HEK293 (cell line): ENCODE results near the gene FOXD1.

ENCODE experiments used
- CTCF ChIA-PET: fragments of 350-600 bp; formaldehyde crosslinking; extraction: SDS; loops from one replicate; lab custom pipeline; 2021; ENCODE audit warnings: antibody characterized with exemption; lab: Yijun Ruan, JAX
- POLR2A ChIA-PET: fragments of 300-600 bp; formaldehyde crosslinking; extraction: SDS; loops from one replicate; lab custom pipeline; 2020; ENCODE audit warnings: antibody characterized with exemption, inconsistent platforms; lab: Yijun Ruan, JAX
- H3K27ac ChIP-seq: fragments of 200-500 bp; sonication (Bioruptor generic); 2 replicates; pipeline ENCODE4 v1.5.1; 2014; ENCODE audit warnings: low read depth, low read length, control low read depth, inconsistent platforms; ENCODE audit errors: extremely low read depth
- H3K36me3 ChIP-seq, 2 experiments: fragments of 200-500 bp in 1 of 2; sonication (Bioruptor generic) in 1 of 2; 1 replicate in 1 of 2; 2 replicates in 1 of 2; pipeline ENCODE4 v1.5.1; 2014 to 2017; ENCODE audit warnings: inconsistent platforms in 2 of 2, low read length in 2 of 2; ENCODE audit not compliant: control insufficient read depth in 2 of 2, insufficient read depth in 1 of 2
- H3K4me1 ChIP-seq: fragments of 200-500 bp; sonication (Bioruptor generic); 2 replicates; pipeline ENCODE4 v1.5.1; 2014; ENCODE audit warnings: mild to moderate bottlenecking, low read length, inconsistent platforms; ENCODE audit not compliant: control insufficient read depth, insufficient read depth
- H3K4me3 ChIP-seq: 2 replicates; pipeline ENCODE4 v1.5.1; 2011; ENCODE audit warnings: low read depth, mild to moderate bottlenecking, control low read depth, low read length, moderate library complexity
- H3K9me3 ChIP-seq: fragments of 200-500 bp; sonication (Bioruptor generic); 2 replicates; pipeline ENCODE4 v1.5.1; 2014; ENCODE audit warnings: low read depth, low read length, inconsistent platforms; ENCODE audit not compliant: control insufficient read depth, insufficient read depth
- BCL6B ChIP-seq: fragments of 450-650 bp; formaldehyde crosslinking; IDR thresholded peaks from 2 replicates; pipeline ENCODE4 v1.5.1; 2017; ENCODE audit warnings: missing biosample characterization, missing genetic modification characterization
- GFI1B ChIP-seq: fragments of 450-650 bp; formaldehyde crosslinking; IDR thresholded peaks from 2 replicates; pipeline ENCODE4 v1.5.1; 2016; ENCODE audit warnings: missing biosample characterization, missing genetic modification characterization
- PATZ1 ChIP-seq: fragments of 450-650 bp; formaldehyde crosslinking; IDR thresholded peaks from 2 replicates; pipeline ENCODE4 v1.5.1; 2016; ENCODE audit warnings: missing biosample characterization, missing genetic modification characterization
- PRDM6 ChIP-seq: fragments of 450-650 bp; formaldehyde crosslinking; IDR thresholded peaks from 2 replicates; pipeline ENCODE4 v1.5.1; 2017; ENCODE audit warnings: missing biosample characterization, missing genetic modification characterization
- ZBTB6 ChIP-seq: fragments of 450-650 bp; formaldehyde crosslinking; IDR thresholded peaks from 2 replicates; pipeline ENCODE4 v1.5.1; 2017; ENCODE audit warnings: missing biosample characterization, missing genetic modification characterization
- ZNF146 ChIP-seq: fragments of 450-650 bp; formaldehyde crosslinking; IDR thresholded peaks from 2 replicates; pipeline ENCODE4 v1.5.1; 2016; ENCODE audit warnings: missing biosample characterization, missing genetic modification characterization
- ZNF169 ChIP-seq: fragments of 450-650 bp; formaldehyde crosslinking; IDR thresholded peaks from 2 replicates; pipeline ENCODE4 v1.5.1; 2016; ENCODE audit warnings: missing biosample characterization, missing genetic modification characterization
- ZNF202 ChIP-seq: fragments of 450-650 bp; formaldehyde crosslinking; IDR thresholded peaks from 2 replicates; pipeline ENCODE4 v1.5.1; 2016; ENCODE audit warnings: missing biosample characterization, missing genetic modification characterization, borderline replicate concordance
- ZNF214 ChIP-seq: fragments of 450-650 bp; formaldehyde crosslinking; IDR thresholded peaks from 2 replicates; pipeline ENCODE4 v1.5.1; 2017; ENCODE audit warnings: missing biosample characterization, mild to moderate bottlenecking, missing genetic modification characterization, borderline replicate concordance
- ZNF248 ChIP-seq: fragments of 450-650 bp; formaldehyde crosslinking; IDR thresholded peaks from 2 replicates; pipeline ENCODE4 v1.5.1; 2017; ENCODE audit warnings: missing biosample characterization, missing genetic modification characterization
- ZNF341 ChIP-seq: fragments of 450-650 bp; formaldehyde crosslinking; IDR thresholded peaks from 2 replicates; pipeline ENCODE4; 2016; ENCODE audit warnings: low read depth, missing biosample characterization, missing genetic modification characterization
- ZNF544 ChIP-seq: fragments of 450-650 bp; formaldehyde crosslinking; IDR thresholded peaks from 2 replicates; pipeline ENCODE4 v1.5.0; 2017; ENCODE audit warnings: missing biosample characterization, missing genetic modification characterization
- ZNF558 ChIP-seq: fragments of 450-650 bp; formaldehyde crosslinking; IDR thresholded peaks from 2 replicates; pipeline ENCODE4 v1.5.1; 2016; ENCODE audit warnings: missing biosample characterization, missing genetic modification characterization

The FOXD1 gene

GRCh38 chr5:73443829-73444498 lies 4.6 kb downstream of the FOXD1 start:
- Histone ChIP-seq H3K4me1 (peaks cover 23% of the 10 kb centered on the region), H3K9me3 (no peaks in the 10 kb centered on the region), H3K27ac (peak overlapping the region; percentile 14; the same call in 1 of the 2 replicates), H3K4me3 (no peak overlapping the region), H3K36me3 (peaks cover 0 to 11% of the 10 kb centered on the region in 2 experiments; a peak in 1 of 3 replicates)
- CTCF ChIA-PET, result interaction anchor here (0.6 to 1.4 kb wide), 2 partner anchors 228 to 243 kb away, joined by 3 to 7 read pairs; no protein-coding TSS in a partner anchor
- TF ChIP-seq BCL6B, result no peak
- TF ChIP-seq ZNF544 (tag by site-specific recombination), result no peak
- TF ChIP-seq ZBTB6 (tag by site-specific recombination), result 0 out of 2 replicates have a peak, but pooled peaks have one; percentile 49
- no peak for TF ChIP-seq ZNF214 (tag by site-specific recombination)
- no peak for TF ChIP-seq ZNF146 (tag by site-specific recombination)
- no peak for TF ChIP-seq ZNF248 (tag by site-specific recombination)
- TF ChIP-seq ZNF558 (tag by site-specific recombination), result no peak
- peak; percentile 94 for TF ChIP-seq ZNF202 (tag by site-specific recombination)
- TF ChIP-seq ZNF169 (tag by site-specific recombination), result no peak
- POLR2A ChIA-PET, result interaction anchor here (1.0 to 1.2 kb wide), 2 partner anchors 12 to 227 kb away, joined by 3 read pairs; no protein-coding TSS in a partner anchor

- no peak overlapping the region for H3K4me3 ChIP-seq
- POLR2A ChIA-PET, result interaction anchor here (1.0 to 1.2 kb wide), 2 partner anchors 11 to 227 kb away, joined by 3 read pairs; no protein-coding TSS in a partner anchor
- peaks cover 32% of the 10 kb centered on the region for H3K4me1 ChIP-seq
- 0 out of 2 replicates have a peak, but pooled peaks have one; percentile 15 for TF ChIP-seq PRDM6
- peak; percentile 63 for TF ChIP-seq ZNF341 (tag by site-specific recombination)
- TF ChIP-seq GFI1B, result peak; percentile 69; the same call in 1 of the 2 replicates
- TF ChIP-seq PATZ1 (tag by site-specific recombination), result no peak
- H3K36me3 ChIP-seq, result peaks cover 0 to 11% of the 10 kb centered on the region in 2 experiments; a peak in 1 of 3 replicates
- CTCF ChIA-PET, result interaction anchor here (0.6 to 2.7 kb wide), 4 partner anchors 8 to 242 kb away, joined by 3 to 12 read pairs (median 6); no protein-coding TSS in a partner anchor
- H3K9me3 ChIP-seq, result no peaks in the 10 kb centered on the region
- peak overlapping the region; percentile 14 for H3K27ac ChIP-seq
Observed at GRCh38 chr5:73442996-73443627, 5.5 kb downstream of the FOXD1 start.
